Ishikawa (cell line): ENCODE measurements around the gene FASTKD2.
A peak's percentile ranks its signal among the peaks of the same experiment; 100 is the strongest.

Source experiments
- EP300 ChIP-seq: IDR thresholded peaks from 2 replicates; pipeline ENCODE4 v1.6.1; 2012; ENCODE audit warnings: borderline replicate concordance
- FOXM1 ChIP-seq: IDR thresholded peaks from 2 replicates; pipeline ENCODE4 v1.6.1; 2012; ENCODE audit warnings: low read depth, borderline replicate concordance
- MAX ChIP-seq: IDR thresholded peaks from 2 replicates; pipeline ENCODE4 v1.6.1; 2012
- NFIC ChIP-seq: IDR thresholded peaks from 2 replicates; pipeline ENCODE4 v1.6.1; 2012
- REST ChIP-seq: IDR thresholded peaks from 2 replicates; pipeline ENCODE4 v1.6.1; 2012; ENCODE audit warnings: low read depth, mild to moderate bottlenecking
- ZBTB7A ChIP-seq: IDR thresholded peaks from 2 replicates; pipeline ENCODE4 v1.6.1; 2012; ENCODE audit warnings: low read depth

- TF ChIP-seq EP300 (no peak), NFIC (0 out of 2 replicates have a peak, but pooled peaks have one; percentile 15), FOXM1 (no peak), MAX (peak; percentile 88), REST (no peak), ZBTB7A (no peak)
These were observed at the start of gene FASTKD2, which contains the start of gene MDH1B for GRCh38 chr2:206765242-206766056.
